CD4-positive, CD25-positive, alpha-beta regulatory T cell (primary cell): ENCODE measurements around the gene DEPDC1B. TPM values are rescaled to one million over a fixed set of nuclear protein-coding genes. Genes with fewer than 3 reads are reported as not detected.
"Not testable (repeated sequence)": the region's sequence is repeated elsewhere in the genome, so short reads cannot be mapped to it uniquely, and the experiment has no call there.

Source experiments
- ATAC-seq, 2 donors: fragments of 150-1000 bp; cut with Tn5 transposase; one replicate each; pipeline ENCODE4 v1.10.0; 2021; ENCODE audit warnings: low read depth in 2 of 2, moderate number of reproducible peaks in 2 of 2, moderate library complexity in 1 of 2
- DNase-seq, 3 donors: peaks; one replicate each; pipeline versions ENCODE4 v3.0.0 to v3.0.0-alpha.2; 2012 to 2022; ENCODE audit warnings: mixed read lengths in 1 of 3
- H3K27ac ChIP-seq: one replicate; pipeline ENCODE4 v1.7.0; 2013; ENCODE audit warnings: mild to moderate bottlenecking, low read length; ENCODE audit not compliant: insufficient read depth, poor library complexity, severe bottlenecking
- H3K27me3 ChIP-seq: one replicate; pipeline ENCODE4 v1.7.0; 2013; ENCODE audit warnings: low read length; ENCODE audit not compliant: control insufficient read depth, insufficient read depth
- H3K36me3 ChIP-seq: one replicate; pipeline ENCODE4 v1.7.0; 2013; ENCODE audit warnings: mild to moderate bottlenecking, low read length, moderate library complexity; ENCODE audit not compliant: control insufficient read depth, insufficient read depth
- H3K4me1 ChIP-seq: 2 replicates; pipeline ENCODE4 v1.7.0; 2013; ENCODE audit warnings: mild to moderate bottlenecking, low read length; ENCODE audit not compliant: insufficient read depth, control insufficient read depth, poor library complexity, severe bottlenecking
- H3K4me3 ChIP-seq: one replicate; pipeline ENCODE4 v1.7.0; 2013; ENCODE audit warnings: low read depth, mild to moderate bottlenecking, low read length, moderate library complexity
- H3K9me3 ChIP-seq, 2 experiments: 1 replicate in 1 of 2; 2 replicates in 1 of 2; pipeline ENCODE4 v1.7.0; 2013; ENCODE audit warnings: low read length in 2 of 2, mild to moderate bottlenecking in 1 of 2, moderate library complexity in 1 of 2; ENCODE audit not compliant: control insufficient read depth in 2 of 2
- H3K27ac Mint-ChIP-seq, 3 donors: one replicate each; pipeline ENCODE4 v1.8.0; 2020 to 2022; ENCODE audit warnings: mild to moderate bottlenecking in 3 of 3, mixed read lengths in 3 of 3, moderate library complexity in 2 of 3
- H3K27me3 Mint-ChIP-seq: one replicate; pipeline ENCODE4 v1.8.0; 2022; ENCODE audit warnings: mild to moderate bottlenecking, mixed read lengths
- H3K36me3 Mint-ChIP-seq: one replicate; pipeline ENCODE4 v1.8.0; 2020; ENCODE audit warnings: mixed read lengths
- H3K4me1 Mint-ChIP-seq, 4 donors: one replicate each; pipeline ENCODE4 v1.8.0; 2020 to 2022; ENCODE audit warnings: mixed read lengths in 4 of 4, mild to moderate bottlenecking in 1 of 4
- H3K4me3 Mint-ChIP-seq, 4 donors: one replicate each; pipeline ENCODE4 v1.8.0; 2020 to 2022; ENCODE audit warnings: mild to moderate bottlenecking in 4 of 4, mixed read lengths in 4 of 4, moderate library complexity in 3 of 4
- H3K9me3 Mint-ChIP-seq, 7 donors: one replicate each; pipeline ENCODE4 v1.8.0; 2020 to 2022; ENCODE audit warnings: mixed read lengths in 7 of 7, mild to moderate bottlenecking in 3 of 7, moderate library complexity in 2 of 7
- polyA plus RNA-seq, 4 donors: library from polyadenylated mRNA; unstranded; fragments of 300-500 nt; fragmentation: Illumina TruSeq; gene quantifications; one replicate each; pipeline ENCODE4 v1.2.3, GENCODE V29; 2021
- total RNA-seq: library from RNA; stranded (reverse); gene quantifications from one replicate; pipeline ENCODE4 v1.2.3, GENCODE V29; 2022

DEPDC1B gene
- total and polyA plus RNA-seq, 5 donors from 2014 or later: 0.83 to 4.3 (median 2.0) TPM

DNA sequence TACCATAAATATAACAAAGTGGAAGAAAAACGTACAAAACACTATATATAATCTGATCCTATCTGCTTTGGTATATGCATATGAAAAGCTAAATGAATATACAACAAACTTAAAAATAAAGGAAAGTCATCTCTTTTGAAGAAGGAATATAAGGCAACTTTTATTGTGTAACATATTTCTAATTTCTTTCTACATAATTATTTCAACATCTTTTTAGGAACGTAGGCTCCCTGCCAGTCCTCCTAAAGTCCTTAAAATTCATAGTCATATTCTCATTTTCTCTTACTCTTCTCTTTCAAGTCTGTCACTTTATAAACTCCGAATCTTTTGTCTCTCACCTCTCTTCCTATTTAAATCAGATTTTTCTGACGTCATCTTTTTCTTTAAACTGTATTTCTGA, 9.6 kb downstream of the DEPDC1B start:
- ATAC-seq: no peak
- no peak overlapping the region for H3K4me3 ChIP-seq
- no peaks in the 10 kb centered on the region for H3K36me3 ChIP-seq
- no peaks in the 10 kb centered on the region for H3K9me3 ChIP-seq
- Mint-ChIP-seq H3K27me3 (peaks cover 5% of the 10 kb centered on the region), H3K9me3 (peaks cover 0 to 3% (median 0%) of the 10 kb centered on the region in 7 donors), H3K4me1 (peaks cover 0 to 18% (median 5%) of the 10 kb centered on the region in 4 donors), H3K4me3 (no peak overlapping the region), H3K36me3 (no peaks in the 10 kb centered on the region), H3K27ac (no peak overlapping the region)
- H3K27ac ChIP-seq: no peak overlapping the region
- H3K4me1 ChIP-seq: no peaks in the 10 kb centered on the region
- DNase-seq: no peak
- no peaks in the 10 kb centered on the region for H3K27me3 ChIP-seq

- Mint-ChIP-seq H3K36me3 (no peaks in the 10 kb centered on the region), H3K4me3 (no peak overlapping the region), H3K27me3 (peaks cover 5% of the 10 kb centered on the region), H3K9me3 (peaks cover 0 to 3% (median 0%) of the 10 kb centered on the region in 7 donors), H3K27ac (no peak overlapping the region), H3K4me1 (peaks cover 0 to 21% (median 8%) of the 10 kb centered on the region in 4 donors)
- Histone ChIP-seq H3K27ac (no peak overlapping the region), H3K9me3 (no peaks in the 10 kb centered on the region), H3K36me3 (no peaks in the 10 kb centered on the region), H3K4me1 (no peaks in the 10 kb centered on the region), H3K27me3 (no peaks in the 10 kb centered on the region), H3K4me3 (no peak overlapping the region)
- ATAC-seq (no peak), DNase-seq (no peak)
Measured at GRCh38 chr5:60688980-60689379, 11.0 kb downstream of the DEPDC1B start.

DNA sequence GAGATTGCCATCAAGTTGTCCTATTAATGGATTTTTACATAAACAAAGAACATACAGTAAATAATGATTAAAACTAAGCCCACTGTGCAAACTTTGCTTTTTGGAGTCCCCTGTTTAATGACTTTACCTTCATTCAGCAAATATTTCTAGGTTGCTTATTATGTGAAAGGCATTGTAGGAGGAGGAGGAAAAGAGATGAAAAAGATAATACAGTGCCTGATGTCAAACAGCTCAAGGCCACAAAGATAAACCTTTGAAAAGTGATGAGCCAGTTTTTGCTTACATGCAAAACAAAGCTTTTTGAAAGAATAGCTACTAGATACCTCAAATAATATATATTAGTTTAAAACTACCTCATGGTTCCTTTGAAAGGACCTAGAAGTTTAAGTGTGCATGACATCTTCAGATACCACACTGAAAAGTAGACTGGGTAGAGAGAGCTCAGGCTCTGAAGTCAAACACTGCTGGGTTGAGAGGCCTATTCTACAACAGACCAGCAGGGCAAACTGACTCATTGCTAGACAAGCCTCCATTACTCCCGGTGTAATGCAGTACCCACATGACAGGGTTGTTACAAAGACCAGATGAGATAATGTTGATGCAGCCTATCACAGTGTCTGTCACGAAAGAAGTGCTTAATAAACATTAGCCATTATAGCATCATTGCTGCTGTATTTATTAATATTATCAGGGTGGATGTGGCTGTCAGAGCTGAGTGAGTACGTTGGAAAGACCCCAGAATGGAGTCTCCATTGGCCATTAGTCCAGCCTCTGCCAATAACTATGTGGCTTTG, 11.8 kb downstream of the DEPDC1B start:
- DNase-seq (peak in 2 of 3 donors; percentile 27 to 38), ATAC-seq (peak; percentile 84)
- Histone ChIP-seq H3K36me3 (no peaks in the 10 kb centered on the region), H3K9me3 (no peaks in the 10 kb centered on the region), H3K4me3 (peak overlapping the region; percentile 11), H3K27ac (no peak overlapping the region), H3K4me1 (no peaks in the 10 kb centered on the region), H3K27me3 (no peaks in the 10 kb centered on the region)
- Mint-ChIP-seq H3K4me1 (peaks cover 2 to 17% (median 9%) of the 10 kb centered on the region in 4 donors), H3K36me3 (no peaks in the 10 kb centered on the region), H3K27ac (no peak overlapping the region), H3K9me3 (peaks cover 0 to 2% (median 0%) of the 10 kb centered on the region in 7 donors), H3K27me3 (peaks cover 5% of the 10 kb centered on the region), H3K4me3 (no peak overlapping the region)

DNA sequence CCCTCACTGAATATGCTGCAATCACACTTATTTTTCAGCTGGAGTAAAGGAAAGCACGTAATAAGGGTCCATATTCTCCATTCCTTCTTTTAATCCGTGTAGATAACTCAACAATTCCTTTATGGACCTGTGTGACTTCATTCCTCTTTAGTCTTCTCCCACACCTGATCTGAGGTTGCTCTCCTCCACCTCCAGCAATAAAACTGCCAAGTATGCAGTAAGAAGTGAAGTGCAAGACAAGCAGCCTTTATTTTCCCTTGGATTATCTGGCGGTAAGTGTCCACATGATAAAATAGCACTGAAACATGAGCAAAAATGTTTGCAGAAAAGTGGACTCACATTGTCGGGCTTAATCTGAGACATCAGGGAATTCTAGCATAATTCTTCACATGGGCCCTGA, 13.8 kb downstream of the DEPDC1B start:
- no peak overlapping the region for H3K4me3 Mint-ChIP-seq
- H3K9me3 Mint-ChIP-seq: no peaks in the 10 kb centered on the region
- no peak for ATAC-seq
- no peak overlapping the region for H3K4me3 ChIP-seq
- H3K4me1 ChIP-seq: no peaks in the 10 kb centered on the region
- H3K27me3 Mint-ChIP-seq: no peaks in the 10 kb centered on the region
- no peaks in the 10 kb centered on the region for H3K9me3 ChIP-seq
- no peaks in the 10 kb centered on the region for H3K36me3 ChIP-seq
- no peak for DNase-seq
- H3K27ac ChIP-seq: no peak overlapping the region
- no peaks in the 10 kb centered on the region for H3K27me3 ChIP-seq
- H3K4me1 Mint-ChIP-seq: peaks cover 2 to 17% (median 8%) of the 10 kb centered on the region in 4 donors
- H3K36me3 Mint-ChIP-seq: no peaks in the 10 kb centered on the region
- peak overlapping the region in 1 of 3 donors; percentile 61 for H3K27ac Mint-ChIP-seq

DNA sequence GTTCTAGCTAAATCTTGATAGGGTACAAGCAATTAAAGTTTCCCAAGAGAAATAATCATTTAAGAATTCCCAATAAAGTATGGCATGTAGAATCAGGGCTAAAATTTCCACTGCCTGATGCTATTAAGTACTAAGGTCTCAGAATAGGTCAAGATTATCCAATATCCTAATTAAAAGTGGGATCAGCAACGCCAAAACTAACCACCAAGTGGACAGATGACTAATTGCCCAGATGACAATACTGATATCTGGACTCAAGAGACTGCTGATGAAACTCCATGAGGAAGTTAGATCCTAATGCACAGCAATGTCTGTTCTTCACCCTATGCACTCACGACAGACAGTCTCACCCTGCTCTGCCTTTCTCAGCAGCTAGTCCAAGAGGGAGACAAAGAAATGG, 14.3 kb downstream of the DEPDC1B start:
- Mint-ChIP-seq H3K9me3 (no peaks in the 10 kb centered on the region), H3K4me1 (peaks cover 2 to 17% (median 9%) of the 10 kb centered on the region in 4 donors), H3K27me3 (no peaks in the 10 kb centered on the region), H3K4me3 (no peak overlapping the region), H3K27ac (peak overlapping the region in 1 of 3 donors; percentile 61), H3K36me3 (no peaks in the 10 kb centered on the region)
- Histone ChIP-seq H3K36me3 (no peaks in the 10 kb centered on the region), H3K4me3 (no peak overlapping the region), H3K27me3 (no peaks in the 10 kb centered on the region), H3K4me1 (no peaks in the 10 kb centered on the region), H3K27ac (no peak overlapping the region), H3K9me3 (no peaks in the 10 kb centered on the region)
- ATAC-seq (no peak), DNase-seq (no peak)

DNA sequence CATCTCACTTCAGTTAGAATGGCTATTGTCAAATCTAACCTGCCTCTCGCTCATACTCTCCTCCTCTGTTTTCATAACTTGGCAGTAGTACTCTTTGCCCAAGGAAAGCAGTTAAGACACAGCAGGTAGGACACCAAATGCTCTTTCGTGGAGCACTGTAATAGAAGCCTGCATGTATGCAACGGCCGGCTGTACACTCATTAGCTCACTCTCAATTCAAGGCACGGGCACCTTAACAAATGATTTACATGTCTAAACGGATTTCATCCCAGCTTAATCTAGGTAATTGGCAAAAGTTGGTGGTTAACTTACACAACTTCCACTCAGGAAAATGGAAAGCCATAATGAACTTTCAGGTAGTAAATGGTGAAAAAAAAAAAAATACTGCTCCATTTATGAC, 14.9 kb downstream of the DEPDC1B start:
- no peak overlapping the region for H3K27ac ChIP-seq
- H3K27ac Mint-ChIP-seq: peak overlapping the region in 1 of 3 donors; percentile 43
- no peaks in the 10 kb centered on the region for H3K36me3 Mint-ChIP-seq
- no peaks in the 10 kb centered on the region for H3K36me3 ChIP-seq
- H3K9me3 Mint-ChIP-seq: no peaks in the 10 kb centered on the region
- H3K4me3 Mint-ChIP-seq: no peak overlapping the region
- H3K27me3 ChIP-seq: no peaks in the 10 kb centered on the region
- no peaks in the 10 kb centered on the region for H3K27me3 Mint-ChIP-seq
- no peaks in the 10 kb centered on the region for H3K4me1 ChIP-seq
- ATAC-seq: no peak
- no peaks in the 10 kb centered on the region for H3K9me3 ChIP-seq
- DNase-seq: no peak
- peaks cover 2 to 17% (median 9%) of the 10 kb centered on the region in 4 donors for H3K4me1 Mint-ChIP-seq
- no peak overlapping the region for H3K4me3 ChIP-seq

DNA sequence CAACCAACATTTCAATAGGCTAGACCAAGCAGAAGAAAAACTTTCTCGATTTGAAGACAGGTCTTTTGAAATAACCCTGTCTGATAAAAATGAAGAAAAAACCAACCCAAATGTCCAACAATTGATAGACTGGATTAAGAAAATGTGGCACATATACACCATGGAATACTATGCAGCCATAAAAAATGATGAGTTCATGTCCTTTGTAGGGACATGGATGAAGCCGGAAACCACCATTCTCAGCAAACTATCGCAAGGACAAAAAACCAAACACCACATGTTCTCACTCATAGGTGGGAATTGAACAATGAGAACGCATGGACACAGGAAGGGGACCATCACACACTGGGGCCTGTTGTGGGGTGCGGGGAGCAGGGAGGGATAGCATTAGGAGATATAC, 18.0 kb downstream of the DEPDC1B start:
- H3K27ac Mint-ChIP-seq, H3K9me3 ChIP-seq, ATAC-seq, H3K27ac ChIP-seq, H3K9me3 Mint-ChIP-seq, H3K27me3 Mint-ChIP-seq, H3K4me3 ChIP-seq, DNase-seq, H3K4me1 ChIP-seq, H3K36me3 Mint-ChIP-seq, H3K36me3 ChIP-seq, H3K27me3 ChIP-seq, H3K4me3 Mint-ChIP-seq: not testable (repeated sequence)
- peaks cover 2 to 17% (median 9%) of the 10 kb centered on the region in 4 donors for H3K4me1 Mint-ChIP-seq

GRCh38 chr5:60679816-60680215, 20.1 kb downstream of the DEPDC1B start:
- H3K4me3 ChIP-seq: no peak overlapping the region
- no peak overlapping the region for H3K4me3 Mint-ChIP-seq
- no peaks in the 10 kb centered on the region for H3K27me3 Mint-ChIP-seq
- H3K27ac ChIP-seq: no peak overlapping the region
- no peak overlapping the region for H3K27ac Mint-ChIP-seq
- ATAC-seq (no peak), DNase-seq (no peak)
- no peaks in the 10 kb centered on the region for H3K9me3 Mint-ChIP-seq
- H3K27me3 ChIP-seq: no peaks in the 10 kb centered on the region
- H3K36me3 Mint-ChIP-seq: no peaks in the 10 kb centered on the region
- peaks cover 2 to 17% (median 9%) of the 10 kb centered on the region in 4 donors for H3K4me1 Mint-ChIP-seq
- no peaks in the 10 kb centered on the region for H3K9me3 ChIP-seq
- no peaks in the 10 kb centered on the region for H3K4me1 ChIP-seq
- no peaks in the 10 kb centered on the region for H3K36me3 ChIP-seq
